WERI-Rb-1 (cell line): ENCODE results near the gene FLNB.

Experiments
- DNase-seq: peaks from one replicate; pipeline ENCODE4 v3.0.0-alpha.2; 2020
- H3K27ac ChIP-seq: fragments of 250-450 bp; sonication (Bioruptor Pico); 2 replicates; pipeline ENCODE4 v1.5.1; 2020; ENCODE audit warnings: mild to moderate bottlenecking, moderate library complexity
- H3K27me3 ChIP-seq: fragments of 250-450 bp; sonication (Bioruptor Pico); 2 replicates; pipeline ENCODE4 v1.5.1; 2021; ENCODE audit warnings: mild to moderate bottlenecking, low read depth, moderate library complexity; ENCODE audit not compliant: insufficient read depth, severe bottlenecking
- H3K36me3 ChIP-seq: fragments of 250-450 bp; sonication (Bioruptor Pico); 2 replicates; pipeline ENCODE4 v1.5.1; 2020; ENCODE audit warnings: mild to moderate bottlenecking, moderate library complexity
- H3K4me3 ChIP-seq: 2 replicates; pipeline ENCODE4 v1.5.1; 2011; ENCODE audit warnings: low read depth, mild to moderate bottlenecking, control low read depth, low read length
- H3K9me3 ChIP-seq: fragments of 250-450 bp; sonication (Bioruptor Pico); 2 replicates; pipeline ENCODE4 v1.5.1; 2021; ENCODE audit warnings: mild to moderate bottlenecking, moderate library complexity; ENCODE audit not compliant: severe bottlenecking
- CTCF ChIP-seq: IDR thresholded peaks from 2 replicates; pipeline ENCODE4 v1.5.1; 2011; ENCODE audit warnings: low read depth, mild to moderate bottlenecking, control low read depth, inconsistent platforms, low read length

FLNB gene

GRCh38 chr3:58099865-58100264 lies 91.6 kb downstream of the FLNB start:
- H3K27ac ChIP-seq: no peak overlapping the region
- H3K4me3 ChIP-seq: no peak overlapping the region
- H3K36me3 ChIP-seq: peaks cover 24% of the 10 kb centered on the region
- H3K27me3 ChIP-seq: no peaks in the 10 kb centered on the region
- TF ChIP-seq CTCF: no peak
- DNase-seq: no peak
- H3K9me3 ChIP-seq: no peaks in the 10 kb centered on the region

DNA sequence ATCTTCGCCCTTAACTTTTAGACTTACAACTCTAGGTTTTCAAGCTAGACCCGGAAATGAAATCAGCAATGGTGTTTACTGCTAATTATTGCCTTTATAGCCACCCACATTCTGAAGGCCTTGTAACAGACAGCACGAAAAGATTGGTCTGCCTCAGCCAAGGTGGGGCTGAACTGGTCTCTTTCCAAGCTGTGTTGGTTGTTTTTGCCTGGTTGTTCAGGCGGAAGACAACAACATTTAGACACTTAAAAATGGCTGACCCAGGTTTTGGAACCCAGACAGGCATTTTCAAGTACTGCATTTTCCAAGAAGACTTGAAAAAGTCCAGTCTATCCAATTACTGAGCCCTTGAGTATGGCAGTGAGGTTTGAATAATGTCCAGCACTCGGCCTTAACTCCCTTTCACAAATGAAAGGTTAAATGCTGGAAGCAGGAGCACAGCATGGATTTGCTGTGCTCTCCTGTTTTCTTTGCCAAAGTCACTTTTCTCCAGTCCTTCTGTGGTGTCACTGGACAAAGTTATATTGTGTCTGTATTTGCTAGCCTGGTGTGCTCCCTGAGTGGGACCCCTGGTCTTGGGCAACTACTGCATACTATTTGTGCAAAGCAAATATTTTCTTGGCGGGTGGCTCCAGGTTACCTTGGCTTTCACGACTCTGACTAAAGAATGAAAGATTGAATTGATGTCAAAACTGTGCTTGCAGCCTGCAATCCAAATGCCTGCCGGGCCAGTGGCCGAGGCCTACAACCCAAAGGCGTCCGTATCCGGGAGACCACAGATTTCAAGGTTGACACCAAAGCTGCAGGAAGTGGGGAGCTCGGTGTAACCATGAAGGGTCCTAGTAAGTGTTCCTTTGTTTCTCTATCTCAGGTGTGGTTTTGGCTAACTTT lies 93.5 kb downstream of the FLNB start:
- Histone ChIP-seq H3K27ac (no peak overlapping the region), H3K9me3 (no peaks in the 10 kb centered on the region), H3K36me3 (peaks cover 22% of the 10 kb centered on the region)

DNA sequence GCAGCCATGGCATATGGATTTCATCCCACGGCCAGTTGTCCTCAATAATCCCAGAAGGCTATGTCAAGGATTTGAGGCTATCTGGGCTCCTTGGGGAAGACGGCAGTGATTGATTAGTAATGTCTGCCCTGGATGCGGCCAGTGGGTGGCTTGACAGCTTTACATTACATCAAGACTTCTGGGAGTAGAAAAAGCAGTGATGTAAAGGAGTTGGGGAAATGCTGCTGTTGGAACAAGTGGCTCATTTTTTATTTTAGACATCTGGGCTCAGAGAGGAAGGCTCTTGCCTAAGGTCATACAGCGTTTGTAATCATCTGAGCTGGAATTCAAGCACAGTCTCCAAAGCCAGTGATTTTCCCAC lies 94.1 kb downstream of the FLNB start:
- peaks cover 23% of the 10 kb centered on the region for H3K36me3 ChIP-seq
- H3K9me3 ChIP-seq: no peaks in the 10 kb centered on the region
- no peak for DNase-seq
- H3K27me3 ChIP-seq: no peaks in the 10 kb centered on the region
- H3K27ac ChIP-seq: no peak overlapping the region
- no peak for TF ChIP-seq CTCF
- H3K4me3 ChIP-seq: no peak overlapping the region

More for the DNA sequence above, 93.5 kb downstream of the FLNB start:
- TF ChIP-seq CTCF: no peak
- DNase-seq: no peak
- Histone ChIP-seq H3K27me3 (no peaks in the 10 kb centered on the region), H3K4me3 (no peak overlapping the region)

- Histone ChIP-seq H3K4me3 (no peak overlapping the region), H3K9me3 (no peaks in the 10 kb centered on the region), H3K36me3 (peaks cover 19% of the 10 kb centered on the region), H3K27ac (no peak overlapping the region), H3K27me3 (no peaks in the 10 kb centered on the region)
- DNase-seq: no peak
- no peak for TF ChIP-seq CTCF
Observed at GRCh38 chr3:58102976-58103451, 94.8 kb downstream of the FLNB start.

DNA sequence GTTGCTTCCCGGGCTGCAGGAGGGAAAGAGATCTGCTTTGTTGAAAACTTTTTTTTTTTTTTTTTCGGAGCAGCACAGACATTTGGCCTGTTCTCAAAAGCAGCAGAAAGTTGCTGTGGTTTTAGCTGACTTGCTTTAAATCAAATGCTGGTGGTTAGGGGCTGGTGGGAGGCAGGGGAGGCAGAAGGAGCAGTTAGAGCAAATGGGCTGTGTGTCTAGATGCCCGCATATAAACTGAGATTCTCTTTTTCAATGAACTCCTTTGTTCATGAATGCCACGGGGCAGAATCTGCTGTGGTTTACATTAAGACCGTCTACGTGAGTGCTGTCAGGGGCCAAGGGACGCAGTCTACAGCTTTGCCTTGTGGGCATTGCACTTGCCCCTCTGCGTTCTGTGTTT lies 95.9 kb downstream of the FLNB start:
- H3K4me3 ChIP-seq: no peak overlapping the region
- peaks cover 3% of the 10 kb centered on the region for H3K9me3 ChIP-seq
- no peak for DNase-seq
- no peak overlapping the region for H3K27ac ChIP-seq
- no peaks in the 10 kb centered on the region for H3K27me3 ChIP-seq
- peaks cover 21% of the 10 kb centered on the region for H3K36me3 ChIP-seq
- TF ChIP-seq CTCF: no peak
